HG03103 (cell line): Measurements from ENCODE around the gene MANEAL.
A peak's percentile ranks its signal among the peaks of the same experiment; 100 is the strongest.

Source experiments
- ATAC-seq: cut with Tn5 transposase; IDR thresholded peaks from one replicate; pipeline ENCODE4 v1.9.1; 2021; ENCODE audit warnings: low read depth; ENCODE audit not compliant: unreplicated experiment

The MANEAL gene

GRCh38 chr1:37778654-37779053 lies 15.0 kb upstream of the MANEAL start:
- no peak for ATAC-seq

GRCh38 chr1:37782491-37782890 lies 11.2 kb upstream of the MANEAL start:
- no peak for ATAC-seq

- no peak for ATAC-seq
These were observed 532 bp upstream of the MANEAL start for GRCh38 chr1:37792943-37793686.

DNA sequence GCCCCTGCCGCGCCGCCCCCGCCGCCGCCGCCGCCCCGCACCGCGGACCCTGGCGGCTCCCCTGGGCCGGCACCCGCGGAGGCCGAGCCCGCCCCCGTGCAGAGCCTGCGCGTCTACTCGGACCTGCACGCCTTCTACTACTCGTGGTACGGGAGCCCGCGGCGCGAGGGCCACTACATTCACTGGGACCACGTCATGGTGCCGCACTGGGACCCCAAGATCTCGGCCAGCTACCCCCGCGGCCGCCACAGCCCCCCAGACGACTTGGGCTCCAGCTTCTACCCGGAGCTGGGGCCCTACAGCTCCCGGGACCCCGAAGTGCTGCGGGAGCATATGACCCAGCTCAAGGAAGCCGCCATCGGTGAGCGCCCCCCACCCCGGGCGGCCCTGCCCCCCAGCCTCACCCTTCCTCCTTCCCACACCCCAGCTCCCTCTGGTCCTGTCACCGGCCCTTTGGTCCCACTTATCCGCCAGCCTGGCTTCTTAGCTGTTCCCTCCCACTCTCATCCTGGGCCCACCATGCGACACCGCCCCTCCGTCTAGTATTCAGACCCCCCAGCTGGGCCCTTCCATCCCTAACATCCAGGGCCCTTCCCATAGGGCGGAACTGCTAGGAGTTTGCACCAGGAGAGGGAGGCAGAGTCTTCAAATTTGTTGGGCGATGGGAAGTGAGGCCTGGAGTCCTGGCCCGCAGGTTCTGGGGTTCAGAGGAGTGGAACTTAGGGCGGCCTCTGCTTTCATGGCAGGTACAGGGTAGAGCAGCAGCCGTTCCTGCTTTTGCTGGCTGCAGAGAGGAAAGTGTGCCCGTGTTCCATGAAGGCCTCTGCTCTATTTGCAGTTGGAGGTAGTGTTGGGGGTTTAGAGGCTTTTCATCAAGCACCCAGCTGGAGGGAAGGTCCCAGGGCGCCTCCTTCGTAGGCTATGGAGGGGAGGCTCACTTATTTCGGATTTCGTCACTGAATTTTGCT lies 1.0 kb downstream of the MANEAL start:
- no peak for ATAC-seq

GRCh38 chr1:37795340-37796125 lies 1.9 kb downstream of the MANEAL start:
- no peak for ATAC-seq

GRCh38 chr1:37797750-37798345 lies 4.2 kb downstream of the MANEAL start:
- no peak for ATAC-seq

- ATAC-seq = no peak
These were observed 8.8 kb downstream of the MANEAL start for GRCh38 chr1:37802439-37802838.

DNA sequence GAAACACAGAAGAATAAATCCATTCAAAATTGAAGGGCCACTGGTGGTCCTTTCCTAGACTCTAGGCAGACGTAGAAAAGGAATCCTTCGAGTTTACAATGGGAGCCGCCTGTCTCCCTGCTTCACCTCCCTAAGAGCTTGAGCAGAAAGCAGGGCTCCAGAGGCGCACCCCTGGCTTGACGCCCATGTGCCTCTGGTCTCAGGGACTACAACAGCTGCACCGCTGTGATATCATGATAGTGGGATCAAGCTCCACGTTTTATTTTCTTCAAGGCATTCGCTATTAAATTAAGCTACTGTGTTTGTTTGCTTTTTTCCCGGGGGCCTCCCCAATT lies 13.5 kb downstream of the MANEAL start:
- no peak for ATAC-seq

DNA sequence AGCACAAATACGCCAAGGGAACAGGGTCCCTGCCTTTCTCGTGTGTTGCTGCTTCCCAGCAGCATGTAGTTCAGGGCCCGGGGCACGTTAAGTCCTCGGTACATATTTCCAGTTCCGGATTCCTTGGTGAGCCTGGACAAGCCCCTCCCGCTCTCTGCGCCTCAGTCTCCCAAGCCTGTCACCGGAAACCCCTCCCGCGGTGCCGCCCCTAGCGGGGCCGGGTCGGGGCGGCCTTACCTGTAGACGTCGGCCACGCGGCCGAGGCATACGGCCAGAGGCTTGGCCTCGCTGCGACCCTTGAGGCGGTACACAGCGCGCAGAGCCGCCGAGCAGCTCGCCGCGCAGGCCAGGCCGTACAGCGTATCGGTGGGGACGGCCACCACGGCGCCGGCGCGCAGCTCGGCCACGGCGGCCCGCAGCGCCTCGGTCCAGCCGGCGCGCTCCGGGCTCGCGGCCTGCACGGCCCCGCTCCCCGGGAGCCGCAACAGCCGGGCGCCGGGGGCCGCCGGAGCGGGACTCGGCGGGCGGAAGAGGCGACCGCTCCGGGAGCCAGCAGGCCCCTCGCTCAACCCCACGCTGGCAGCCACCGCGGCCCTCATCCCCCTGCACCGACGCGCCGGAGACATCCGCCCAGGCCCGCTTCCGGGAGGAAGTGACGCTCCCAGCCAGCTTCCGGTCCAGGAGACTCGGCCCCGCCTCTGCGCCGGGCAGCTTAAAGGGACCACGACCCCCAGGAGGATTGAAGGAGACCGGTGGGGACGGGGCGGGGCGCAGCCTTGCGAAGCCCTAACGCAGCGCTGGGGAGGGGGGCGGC lies 14.1 kb downstream of the MANEAL start, which contains the start of the genes C1orf122 and YRDC:
Gene C1orf122 (plus strand): TSS at position 236 of the 814 bp plus-strand sequence. CDS start 615 bp downstream, outside the sequence.
Gene YRDC (minus strand): TSS at position 654 of the 814 bp plus-strand sequence. CDS start 28 bp downstream, at position 626.
- ATAC-seq = peak; percentile 74

- ATAC-seq = peak; percentile 27
These were observed 15.0 kb downstream of the MANEAL start for GRCh38 chr1:37808369-37809319.

GRCh38 chr1:37809942-37810341 lies 16.3 kb downstream of the MANEAL start:
- ATAC-seq = no peak

- ATAC-seq = no peak
These were observed 17.5 kb downstream of the MANEAL start for GRCh38 chr1:37811027-37811655.

- ATAC-seq = no peak
These were observed 20.0 kb downstream of the MANEAL start for GRCh38 chr1:37813529-37814145.

DNA sequence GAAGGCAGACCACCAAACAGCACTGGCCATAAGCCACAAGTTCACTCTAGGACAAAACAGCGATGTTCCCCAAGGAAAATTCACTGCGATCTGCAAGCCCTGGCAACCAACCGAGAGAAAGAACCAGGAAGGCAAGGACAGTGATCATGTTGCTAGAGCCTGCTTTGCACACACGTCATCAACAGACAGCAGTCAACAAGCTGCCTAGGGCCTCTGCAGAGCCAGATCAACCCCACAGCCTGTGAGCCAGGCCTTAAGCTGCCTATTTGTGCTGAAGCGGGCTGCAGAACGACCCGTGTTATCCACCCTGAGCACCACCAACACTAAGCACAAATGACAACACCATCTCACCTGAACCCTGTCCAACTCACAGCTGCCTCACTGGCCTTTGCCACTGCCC lies 20.6 kb downstream of the MANEAL start:
- no peak for ATAC-seq

- no peak for ATAC-seq
These were observed 23.8 kb downstream of the MANEAL start for GRCh38 chr1:37817481-37817880.

DNA sequence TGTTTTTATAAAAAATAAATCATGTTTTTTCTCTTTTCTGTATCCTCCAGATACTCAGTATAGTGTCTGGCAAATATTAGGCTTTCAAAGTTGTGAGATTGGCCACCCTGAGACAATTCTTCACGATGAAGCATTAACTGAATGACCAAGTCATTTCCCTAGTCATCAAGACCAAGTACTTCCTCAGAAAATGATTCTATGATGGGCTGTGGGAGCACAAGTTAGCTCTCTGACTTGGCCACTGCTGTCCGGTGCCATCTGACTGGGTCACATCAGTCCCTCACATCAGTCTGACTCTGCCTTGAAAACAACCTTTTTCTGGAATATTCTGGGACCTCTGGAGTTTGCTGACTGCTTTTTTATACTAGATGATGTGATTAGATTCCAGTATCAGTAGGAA lies 27.8 kb downstream of the MANEAL start:
- ATAC-seq = no peak
